Activated naive CD4-positive, alpha-beta T cell treated with anti-CD3 and anti-CD28 coated beads, Interleukin-2, amount 50 U/mL, for 72 hours (primary cell): ENCODE data around the gene CYP2C8. TPM values are rescaled to one million over a fixed set of nuclear protein-coding genes. Genes with fewer than 3 reads are reported as not detected.

Experiments
- ATAC-seq, 2 donors: fragments of 150-1000 bp; cut with Tn5 transposase; 2 replicates each; pipeline ENCODE4 v1.10.0; 2021; ENCODE audit warnings: mild to moderate bottlenecking in 2 of 2, moderate library complexity in 2 of 2
- DNase-seq, 2 donors: peaks; one replicate each; pipeline ENCODE4 v3.0.0; 2021 to 2022; ENCODE audit warnings: low spot score in 2 of 2
- H3K27ac Mint-ChIP-seq, 2 donors: one replicate each; pipeline ENCODE4 v1.8.0; 2022; ENCODE audit warnings: mild to moderate bottlenecking in 2 of 2, mixed read lengths in 2 of 2
- H3K36me3 Mint-ChIP-seq, 2 donors: one replicate each; pipeline ENCODE4 v1.8.0; 2022; ENCODE audit warnings: mixed read lengths in 2 of 2
- H3K9me3 Mint-ChIP-seq, 2 donors: one replicate each; pipeline ENCODE4 v1.8.0; 2022; ENCODE audit warnings: mixed read lengths in 2 of 2
- total RNA-seq, 2 donors: library from RNA; stranded (reverse); gene quantifications; one replicate each; pipeline ENCODE4 v1.2.3, GENCODE V29; 2022

The CYP2C8 gene
- total RNA-seq, 2 donors from 2014 or later: not detected

DNA sequence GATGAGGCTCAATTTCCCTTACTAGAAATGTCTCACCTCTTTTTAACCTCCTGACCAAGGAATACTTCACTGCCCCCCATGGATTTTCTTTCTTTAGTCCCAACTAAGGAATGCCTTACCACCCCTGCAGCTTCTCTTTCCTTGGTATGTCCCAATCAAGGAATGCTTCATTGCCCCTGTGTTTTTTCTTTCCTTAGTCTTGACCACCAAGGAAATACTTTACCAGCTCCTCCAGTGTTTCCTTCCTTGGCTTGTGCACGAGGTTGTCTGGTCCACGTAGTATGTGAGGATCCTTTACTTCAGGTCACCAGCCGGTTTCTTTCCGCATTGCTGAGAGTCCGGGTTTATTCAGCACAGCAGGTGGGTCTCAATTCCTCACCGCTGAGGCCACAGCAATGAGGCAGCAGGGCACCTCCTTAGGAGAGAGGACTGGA is 71.5 kb downstream of the CYP2C8 start:
- ATAC-seq: no peak
- H3K27ac Mint-ChIP-seq: no peak overlapping the region
- peaks cover 0 to 5% of the 10 kb centered on the region in 2 donors for H3K36me3 Mint-ChIP-seq
- peaks cover 6 to 22% of the 10 kb centered on the region in 2 donors for H3K9me3 Mint-ChIP-seq
- no peak for DNase-seq

DNA sequence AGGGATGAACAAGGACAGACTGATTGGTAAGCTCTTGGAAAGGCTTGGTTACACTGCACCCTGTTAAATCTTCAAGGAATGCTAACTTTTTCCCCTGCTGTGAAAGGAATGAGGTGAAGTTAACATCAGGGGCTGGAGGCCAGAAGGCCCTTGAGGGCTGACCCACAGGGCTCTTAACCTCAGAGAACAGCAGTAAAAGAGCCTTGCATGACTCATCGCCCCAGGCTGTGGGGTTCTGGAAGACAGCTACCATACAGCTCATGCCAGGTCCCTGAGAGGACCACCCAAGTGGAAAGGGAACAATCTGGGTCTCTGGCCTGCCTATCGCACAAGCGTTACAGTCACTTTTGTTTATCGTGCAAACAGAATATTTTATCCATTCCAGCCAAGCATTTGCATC is 76.5 kb downstream of the CYP2C8 start:
- no peak overlapping the region for H3K27ac Mint-ChIP-seq
- DNase-seq: no peak
- H3K36me3 Mint-ChIP-seq: peaks cover 6 to 9% of the 10 kb centered on the region in 2 donors
- H3K9me3 Mint-ChIP-seq: peaks cover 24 to 36% of the 10 kb centered on the region in 2 donors
- ATAC-seq: no peak

DNA sequence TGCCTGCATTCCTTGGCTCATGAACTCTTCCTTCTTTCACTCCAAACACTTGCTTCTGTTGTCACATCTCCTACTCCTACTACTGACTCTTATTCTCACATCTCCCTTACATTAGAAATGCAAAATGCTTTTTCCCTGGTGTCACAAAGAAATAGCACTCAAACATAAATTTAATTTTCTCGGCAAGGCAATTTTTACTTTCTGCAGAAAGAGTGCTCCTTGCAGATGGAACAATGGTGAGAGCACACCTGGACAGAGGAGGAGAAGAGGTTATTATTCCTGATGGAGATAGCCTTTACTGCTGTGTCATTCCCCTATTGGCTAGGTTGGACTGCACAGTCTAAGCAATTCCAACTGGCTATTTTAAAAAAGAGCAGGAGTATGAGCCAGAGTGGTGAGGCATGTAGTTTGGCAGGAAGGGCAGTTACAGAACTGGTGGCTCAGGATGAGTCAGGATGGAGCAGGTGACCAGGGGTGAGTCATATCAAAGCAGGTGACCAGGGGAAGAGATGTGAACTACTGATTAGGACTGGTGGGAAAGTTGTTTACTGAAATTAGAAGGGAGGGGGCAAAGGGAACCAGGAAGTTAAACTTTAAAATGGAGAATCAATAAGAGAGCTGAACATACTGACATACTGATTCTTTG is 77.9 kb downstream of the CYP2C8 start:
- DNase-seq (no peak), ATAC-seq (peak in 1 of 2 donors; percentile 40)
- Mint-ChIP-seq H3K9me3 (peaks cover 27 to 39% of the 10 kb centered on the region in 2 donors), H3K36me3 (peaks cover 6 to 7% of the 10 kb centered on the region in 2 donors), H3K27ac (no peak overlapping the region)

- H3K9me3 Mint-ChIP-seq: peaks cover 27 to 43% of the 10 kb centered on the region in 2 donors
Observed at GRCh38 chr10:94989192-94989591, 80.1 kb downstream of the CYP2C8 start.

More at GRCh38 chr10:94989192-94989591, 80.1 kb downstream of the CYP2C8 start:
- ATAC-seq (no peak), DNase-seq (no peak)
- Mint-ChIP-seq H3K27ac (no peak overlapping the region), H3K36me3 (peaks cover 6 to 7% of the 10 kb centered on the region in 2 donors)

Other genes with a start within 250 kb of the CYP2C8 start
- not detected for gene CYP2C9, start 130.8 kb downstream of the CYP2C8 start, total RNA-seq
- not detected for gene ACSM6, start 124.7 kb upstream of the CYP2C8 start, total RNA-seq
- gene PDLIM1, start 221.5 kb upstream of the CYP2C8 start, total RNA-seq: 1 to 10 TPM in 1 of 2 donors, not detected in 1; 4.2 TPM